Measurements from ENCODE around the gene PPP1R13B. TPM values are rescaled to one million over a fixed set of nuclear protein-coding genes. Genes with fewer than 3 reads are reported as not detected.

The PPP1R13B gene
- total RNA-seq, 1 donor from 2014 or later = 40.3 TPM

- no peak for TF ChIP-seq CTCF (IDR thresholded peaks at IDR 0.05; ENCODE audit: unreplicated experiment)
- no peaks in the 10 kb centered on the region for H3K27me3 Mint-ChIP-seq
- peaks cover 5% of the 10 kb centered on the region for H3K36me3 Mint-ChIP-seq (ENCODE audit: insufficient read depth)
- H3K4me3 Mint-ChIP-seq (ENCODE audit: low read depth) = no peak overlapping the region
- no peaks in the 10 kb centered on the region for H3K4me1 Mint-ChIP-seq (ENCODE audit: low read depth)
- H3K27ac Mint-ChIP-seq = no peak overlapping the region
- H3K9me3 Mint-ChIP-seq (ENCODE audit: low read depth) = no peaks in the 10 kb centered on the region
- no peak for DNase-seq (ENCODE audit: low spot score, unreplicated experiment)
Measured at GRCh38 chr14:103744621-103745395, 102.6 kb downstream of the PPP1R13B start.

DNA sequence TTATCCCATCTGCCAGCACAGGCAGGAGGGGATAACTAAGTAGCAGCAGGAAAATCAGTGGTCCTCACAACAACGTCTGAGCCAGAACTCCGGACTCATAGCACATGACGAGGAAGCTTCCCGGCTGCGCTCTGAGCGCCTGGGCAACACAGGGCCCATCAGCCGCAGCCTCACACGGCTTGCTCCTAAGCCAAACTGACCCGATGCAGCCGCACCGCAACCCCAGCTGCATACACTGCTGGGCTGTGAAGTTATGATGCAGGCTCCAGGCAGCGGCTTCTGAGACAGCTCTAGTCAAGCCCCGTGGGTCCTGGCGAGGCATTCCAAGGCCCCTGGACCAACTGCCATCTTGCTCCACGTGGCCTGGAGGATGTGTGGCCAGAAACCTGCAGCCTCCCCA, 103.7 kb downstream of the PPP1R13B start:
- TF ChIP-seq CTCF (IDR thresholded peaks at IDR 0.05; ENCODE audit: unreplicated experiment) = no peak
- peaks cover 6% of the 10 kb centered on the region for H3K36me3 Mint-ChIP-seq (ENCODE audit: insufficient read depth)
- no peak overlapping the region for H3K27ac Mint-ChIP-seq
- DNase-seq (ENCODE audit: low spot score, unreplicated experiment) = no peak
- no peaks in the 10 kb centered on the region for H3K9me3 Mint-ChIP-seq (ENCODE audit: low read depth)
- no peaks in the 10 kb centered on the region for H3K4me1 Mint-ChIP-seq (ENCODE audit: low read depth)
- H3K27me3 Mint-ChIP-seq = no peaks in the 10 kb centered on the region
- H3K4me3 Mint-ChIP-seq (ENCODE audit: low read depth) = no peak overlapping the region

GRCh38 chr14:103742499-103743255, 104.7 kb downstream of the PPP1R13B start:
- Mint-ChIP-seq H3K27me3 (no peaks in the 10 kb centered on the region), H3K27ac (no peak overlapping the region), H3K9me3 (ENCODE audit: low read depth) (no peaks in the 10 kb centered on the region), H3K36me3 (ENCODE audit: insufficient read depth) (peaks cover 9% of the 10 kb centered on the region), H3K4me1 (ENCODE audit: low read depth) (no peaks in the 10 kb centered on the region), H3K4me3 (ENCODE audit: low read depth) (no peak overlapping the region)
- no peak for TF ChIP-seq CTCF (IDR thresholded peaks at IDR 0.05; ENCODE audit: unreplicated experiment)
- DNase-seq (ENCODE audit: low spot score, unreplicated experiment) = no peak

DNA sequence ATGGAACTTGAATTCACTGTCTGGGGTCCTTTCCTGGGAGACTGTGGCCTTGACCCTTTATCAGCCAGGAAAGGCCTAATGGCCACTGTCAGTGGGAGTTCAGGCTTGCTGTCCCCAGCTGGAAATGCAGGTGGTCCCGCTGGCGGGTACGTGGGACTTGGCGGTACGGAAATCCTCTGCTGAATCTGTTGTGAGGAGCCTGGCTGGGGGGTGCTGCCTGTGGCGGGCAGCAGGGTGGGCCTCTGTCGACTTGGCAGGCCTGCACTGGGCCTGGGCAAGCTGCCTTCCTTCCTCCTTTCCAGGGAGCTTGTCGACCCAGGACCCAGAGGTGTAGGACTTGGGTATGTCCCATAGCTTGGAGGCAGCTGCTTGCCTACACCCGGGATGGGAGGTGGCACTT, 105.5 kb downstream of the PPP1R13B start:
- Mint-ChIP-seq H3K36me3 (ENCODE audit: insufficient read depth) (peaks cover 9% of the 10 kb centered on the region), H3K4me1 (ENCODE audit: low read depth) (no peaks in the 10 kb centered on the region), H3K4me3 (ENCODE audit: low read depth) (no peak overlapping the region)

More for the DNA sequence above, 105.5 kb downstream of the PPP1R13B start:
- DNase-seq (ENCODE audit: low spot score, unreplicated experiment) = no peak
- Mint-ChIP-seq H3K27ac (no peak overlapping the region), H3K27me3 (no peaks in the 10 kb centered on the region), H3K9me3 (ENCODE audit: low read depth) (no peaks in the 10 kb centered on the region)
- TF ChIP-seq CTCF (IDR thresholded peaks at IDR 0.05; ENCODE audit: unreplicated experiment) = no peak
